ENCODE results near the gene TAT. TPM values are rescaled to one million over a fixed set of nuclear protein-coding genes. Genes with fewer than 3 reads are reported as not detected.

Gene TAT
- total and polyA plus RNA-seq, 12 donors: not detected

DNA sequence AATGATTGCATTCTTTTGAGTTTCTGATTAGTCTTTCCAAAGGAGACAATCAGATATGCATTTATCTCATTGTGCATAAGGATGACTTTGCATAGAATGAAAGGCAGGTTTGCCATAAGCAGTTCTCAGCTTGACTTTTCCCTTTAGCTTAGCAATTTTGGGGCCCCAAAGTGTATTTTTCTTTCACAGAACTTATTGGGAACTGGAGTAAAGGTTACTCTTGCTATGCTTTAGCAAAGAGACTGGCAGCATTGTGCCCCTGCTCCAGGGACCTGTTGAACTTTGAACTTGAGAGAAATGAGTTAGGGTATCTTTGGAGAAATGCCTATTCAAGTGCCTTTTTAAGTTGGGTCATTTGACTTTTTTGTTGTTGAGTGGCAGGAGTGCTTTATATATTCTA, 17.0 kb downstream of the TAT start:
- peaks cover 0 to 23% (median 0%) of the 10 kb centered on the region in 11 donors for H3K9me3 ChIP-seq
- H3K4me3 ChIP-seq: no peak overlapping the region
- intact Hi-C loops (cut with DNase I): no loop called here
- DNase-seq: no peak
- no peak for ATAC-seq
- H3K27ac ChIP-seq: no peak overlapping the region
- TF ChIP-seq, protein P1, sequence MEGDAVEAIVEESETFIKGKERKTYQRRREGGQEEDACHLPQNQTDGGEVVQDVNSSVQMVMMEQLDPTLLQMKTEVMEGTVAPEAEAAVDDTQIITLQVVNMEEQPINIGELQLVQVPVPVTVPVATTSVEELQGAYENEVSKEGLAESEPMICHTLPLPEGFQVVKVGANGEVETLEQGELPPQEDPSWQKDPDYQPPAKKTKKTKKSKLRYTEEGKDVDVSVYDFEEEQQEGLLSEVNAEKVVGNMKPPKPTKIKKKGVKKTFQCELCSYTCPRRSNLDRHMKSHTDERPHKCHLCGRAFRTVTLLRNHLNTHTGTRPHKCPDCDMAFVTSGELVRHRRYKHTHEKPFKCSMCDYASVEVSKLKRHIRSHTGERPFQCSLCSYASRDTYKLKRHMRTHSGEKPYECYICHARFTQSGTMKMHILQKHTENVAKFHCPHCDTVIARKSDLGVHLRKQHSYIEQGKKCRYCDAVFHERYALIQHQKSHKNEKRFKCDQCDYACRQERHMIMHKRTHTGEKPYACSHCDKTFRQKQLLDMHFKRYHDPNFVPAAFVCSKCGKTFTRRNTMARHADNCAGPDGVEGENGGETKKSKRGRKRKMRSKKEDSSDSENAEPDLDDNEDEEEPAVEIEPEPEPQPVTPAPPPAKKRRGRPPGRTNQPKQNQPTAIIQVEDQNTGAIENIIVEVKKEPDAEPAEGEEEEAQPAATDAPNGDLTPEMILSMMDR (IDR thresholded peaks at IDR 0.05): no peak
- H3K36me3 ChIP-seq: no peaks in the 10 kb centered on the region
- H3K4me1 ChIP-seq: peaks cover 0 to 8% (median 5%) of the 10 kb centered on the region in 9 donors
- no peaks in the 10 kb centered on the region for H3K27me3 ChIP-seq

DNA sequence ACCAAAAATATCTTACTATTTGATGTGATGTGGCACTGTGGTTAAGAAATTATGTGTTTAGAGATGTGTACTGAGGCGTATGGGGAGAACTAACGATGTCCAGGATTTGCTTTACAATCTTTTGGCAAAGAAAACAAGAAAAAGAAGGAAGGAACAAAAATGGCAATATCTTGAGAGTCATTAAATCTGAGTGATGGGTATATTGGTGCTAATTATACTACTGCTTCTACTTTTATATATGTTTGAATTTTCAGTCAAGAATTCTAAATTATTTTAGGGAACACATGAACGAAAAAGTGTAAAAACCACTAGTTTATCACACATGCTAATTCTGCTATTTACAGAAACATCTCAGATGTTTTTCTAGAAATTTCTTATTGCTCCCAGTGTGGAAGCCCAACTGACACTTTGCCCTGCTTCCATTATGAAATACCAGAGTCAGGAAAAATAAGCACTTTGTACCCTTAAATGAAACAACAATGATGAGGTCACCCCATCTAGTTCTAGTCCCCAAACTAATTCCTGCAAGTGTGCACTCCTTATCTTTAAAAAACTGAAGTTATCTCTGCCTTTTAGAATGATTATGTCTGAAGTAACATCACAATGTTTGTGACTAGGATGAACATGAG, 18.8 kb downstream of the TAT start:
- H3K27ac ChIP-seq: no peak overlapping the region
- no peak overlapping the region for H3K4me3 ChIP-seq
- no peaks in the 10 kb centered on the region for H3K4me1 ChIP-seq
- TF ChIP-seq, protein P1 (IDR thresholded peaks at IDR 0.05): no peak
- DNase-seq (no peak), ATAC-seq (no peak)
- 68 to 75% methylated on average over 3 of the region's 3 CpGs for WGBS, 2 donors
- intact Hi-C loops (cut with DNase I): no loop called here
- peaks cover 0 to 23% (median 0%) of the 10 kb centered on the region in 11 donors for H3K9me3 ChIP-seq
- no peaks in the 10 kb centered on the region for H3K36me3 ChIP-seq
- H3K27me3 ChIP-seq: no peaks in the 10 kb centered on the region

DNA sequence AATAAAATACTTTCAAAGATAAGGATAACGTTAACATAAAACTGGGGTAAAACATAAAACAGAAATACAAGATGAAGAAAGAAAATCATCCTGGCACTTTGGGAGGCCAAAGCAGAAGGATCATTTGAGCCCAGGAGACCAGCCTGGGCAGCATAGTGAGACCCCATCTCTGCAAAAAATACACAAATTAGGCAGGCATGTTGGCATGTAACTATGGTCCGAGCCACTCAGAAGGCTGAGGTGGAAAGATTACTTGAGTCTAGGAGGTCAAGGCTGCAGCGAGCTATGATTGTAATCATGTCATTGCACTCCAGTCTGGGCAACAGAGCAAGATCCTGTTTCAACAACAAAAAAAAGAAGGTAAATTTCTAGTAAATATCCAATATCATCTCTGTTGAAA, 19.6 kb downstream of the TAT start:
- Histone ChIP-seq H3K9me3 (peaks cover 0 to 17% (median 0%) of the 10 kb centered on the region in 11 donors), H3K36me3 (no peaks in the 10 kb centered on the region), H3K4me1 (no peaks in the 10 kb centered on the region), H3K4me3 (no peak overlapping the region), H3K27ac (no peak overlapping the region), H3K27me3 (no peaks in the 10 kb centered on the region)
- ATAC-seq: no peak
- DNase-seq: no peak
- TF ChIP-seq, protein P1 (IDR thresholded peaks at IDR 0.05): no peak
- WGBS, 2 donors: 88% methylated on average over 3 of the region's 3 CpGs
- intact Hi-C loops (cut with DNase I): no loop called here

DNA sequence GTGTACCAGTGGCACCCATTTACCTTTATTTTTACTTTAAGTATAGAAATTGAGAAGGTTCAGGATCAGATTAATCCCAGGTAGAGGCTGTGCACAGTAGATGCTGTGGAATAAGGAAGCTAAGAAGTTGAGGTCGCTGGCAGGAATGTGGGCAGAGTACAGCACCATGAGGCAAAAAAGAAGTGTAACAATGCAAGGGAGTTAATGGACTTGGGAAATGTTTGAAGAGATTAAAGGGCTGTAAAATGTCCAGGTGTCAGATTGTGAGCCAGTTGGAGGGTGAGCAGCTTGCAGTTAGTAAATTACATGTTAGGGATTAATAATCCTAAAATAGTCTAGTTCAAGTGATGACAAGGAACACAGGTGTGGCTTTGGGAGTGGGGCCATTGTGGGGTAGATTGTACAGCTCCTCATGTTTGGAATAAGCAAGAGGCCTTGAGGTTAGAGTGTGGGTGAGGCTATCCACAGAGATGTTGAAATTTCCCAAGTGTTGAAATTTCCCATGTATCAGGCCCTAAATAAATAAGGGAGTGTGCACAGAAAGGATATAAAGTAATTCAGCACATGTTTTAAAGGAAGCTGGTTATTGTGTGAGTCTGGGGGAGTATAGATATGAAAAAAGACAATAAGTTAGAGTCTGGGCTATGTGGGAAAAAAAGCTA, 21.5 kb downstream of the TAT start:
- Histone ChIP-seq H3K27me3 (no peaks in the 10 kb centered on the region), H3K9me3 (peaks cover 0 to under 1% (median 0%) of the 10 kb centered on the region in 11 donors), H3K36me3 (no peaks in the 10 kb centered on the region), H3K4me3 (no peak overlapping the region), H3K4me1 (no peaks in the 10 kb centered on the region), H3K27ac (no peak overlapping the region)
- TF ChIP-seq, protein P1 (IDR thresholded peaks at IDR 0.05): no peak
- intact Hi-C loops (cut with DNase I): no loop called here
- 70 to 83% methylated on average over 1 of the region's 1 CpG for WGBS, 2 donors
- ATAC-seq (no peak), DNase-seq (no peak)

All from heart right ventricle (tissue), 16 donors.